ENCODE measurements around the gene SAPCD1.

SAPCD1 gene

DNA sequence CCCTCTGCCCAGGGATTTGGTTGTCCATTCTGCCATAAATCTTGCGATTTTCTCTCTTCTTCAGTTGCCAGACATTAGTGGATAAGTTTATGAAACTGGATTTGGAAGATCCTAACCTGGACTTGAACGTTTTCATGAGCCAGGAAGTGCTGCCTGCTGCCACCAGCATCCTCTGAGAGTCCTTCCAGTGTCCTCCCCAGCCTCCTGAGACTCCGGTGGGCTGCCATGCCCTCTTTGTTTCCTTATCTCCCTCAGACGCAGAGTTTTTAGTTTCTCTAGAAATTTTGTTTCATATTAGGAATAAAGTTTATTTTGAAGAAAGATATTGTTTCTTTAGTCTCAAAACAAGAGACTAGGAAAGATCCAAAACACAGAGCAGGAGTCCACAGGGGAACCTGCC lies at the start of gene SAPCD1:
Gene SAPCD1, plus strand, starts transcription at position 301 of the 400 bp plus-strand sequence. CDS start 399 bp downstream, outside the sequence.
- no peak for DNase-seq (ENCODE audit: low read depth)

DNA sequence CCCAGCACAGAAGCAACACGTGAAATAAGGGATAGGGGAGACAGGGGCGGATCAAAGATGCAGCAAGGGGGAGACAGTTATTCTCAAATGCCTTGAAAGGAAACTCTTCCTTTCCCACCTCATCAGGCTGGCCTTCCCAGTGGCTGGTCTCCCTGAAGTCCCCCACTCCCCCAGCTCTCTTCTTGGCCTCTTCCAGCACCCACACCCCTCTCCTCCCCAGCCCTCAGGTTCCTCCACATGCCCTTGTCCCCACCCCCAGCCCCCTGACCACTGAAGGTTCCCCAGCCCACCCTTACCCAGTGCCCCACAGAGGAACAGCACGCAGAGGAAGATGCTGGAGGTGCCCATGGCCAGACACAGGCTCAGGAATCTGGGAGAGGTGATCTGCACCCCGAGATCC lies 49.0 kb upstream of the SAPCD1 start:
- DNase-seq (ENCODE audit: low read depth) = no peak

- no peak for DNase-seq (ENCODE audit: low read depth)
Measured at GRCh38 chr6:31713991-31714684, 48.3 kb upstream of the SAPCD1 start.

GRCh38 chr6:31715022-31715958 lies 47.2 kb upstream of the SAPCD1 start, which contains the start of gene LY6G6D:
Gene LY6G6D, plus strand, starts transcription at chr6:31715348. Its CDS starts 8 bp downstream, at chr6:31715356.
- DNase-seq (ENCODE audit: low read depth) = no peak

DNA sequence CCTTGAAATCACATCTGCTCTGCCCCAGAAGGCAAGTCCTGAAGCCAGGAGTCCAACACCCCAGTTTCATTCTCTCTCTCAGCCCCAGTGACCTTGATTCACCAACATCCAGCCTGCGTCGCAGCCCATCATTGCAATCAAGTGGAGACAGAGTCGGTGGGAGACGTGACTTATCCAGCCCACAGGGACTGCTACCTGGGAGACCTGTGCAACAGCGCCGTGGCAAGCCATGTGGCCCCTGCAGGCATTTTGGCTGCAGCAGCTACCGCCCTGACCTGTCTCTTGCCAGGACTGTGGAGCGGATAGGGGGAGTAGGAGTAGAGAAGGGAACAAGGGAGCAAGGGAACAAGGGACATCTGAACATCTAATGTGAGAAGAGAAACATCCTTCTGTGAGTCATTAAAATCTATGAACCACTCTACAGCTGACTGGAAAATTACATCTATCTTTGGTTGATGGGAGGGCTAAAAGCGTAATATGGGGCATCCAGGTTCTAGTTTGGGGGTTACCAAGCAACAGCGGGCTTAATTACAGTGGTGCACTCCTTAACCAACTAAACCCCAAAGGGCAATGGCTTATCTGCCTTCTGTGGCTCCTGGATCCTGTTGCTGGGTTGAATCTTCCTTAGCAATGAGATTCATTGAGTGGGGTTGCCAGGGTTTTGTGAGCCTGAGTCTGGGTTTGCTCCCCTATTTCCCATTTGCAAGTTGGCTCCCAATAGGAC lies 44.8 kb upstream of the SAPCD1 start:
- DNase-seq (ENCODE audit: low read depth) = no peak

- no peak for DNase-seq (ENCODE audit: low read depth)
Measured at GRCh38 chr6:31718265-31718664, 44.2 kb upstream of the SAPCD1 start.

DNA sequence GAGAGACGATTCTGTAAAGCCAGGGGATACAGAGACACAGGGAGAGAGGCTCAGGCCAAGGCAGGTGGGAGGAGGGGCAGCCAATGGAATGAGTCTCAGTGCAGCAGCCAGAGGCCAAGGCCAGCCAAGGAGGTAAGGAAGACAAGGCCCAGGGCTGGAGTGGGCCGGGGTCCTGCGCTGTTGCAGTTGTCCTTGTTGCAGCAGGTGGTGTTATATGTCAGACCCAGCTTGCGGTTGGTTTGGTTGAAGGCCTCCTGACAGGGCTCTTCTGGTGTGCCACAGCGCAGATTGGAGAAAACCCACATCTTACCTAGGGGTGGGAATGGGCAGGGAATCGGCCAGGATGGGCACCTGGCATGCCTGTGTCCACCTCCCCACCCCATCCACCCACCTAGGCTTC lies 43.5 kb upstream of the SAPCD1 start:
- DNase-seq (ENCODE audit: low read depth) = no peak

DNA sequence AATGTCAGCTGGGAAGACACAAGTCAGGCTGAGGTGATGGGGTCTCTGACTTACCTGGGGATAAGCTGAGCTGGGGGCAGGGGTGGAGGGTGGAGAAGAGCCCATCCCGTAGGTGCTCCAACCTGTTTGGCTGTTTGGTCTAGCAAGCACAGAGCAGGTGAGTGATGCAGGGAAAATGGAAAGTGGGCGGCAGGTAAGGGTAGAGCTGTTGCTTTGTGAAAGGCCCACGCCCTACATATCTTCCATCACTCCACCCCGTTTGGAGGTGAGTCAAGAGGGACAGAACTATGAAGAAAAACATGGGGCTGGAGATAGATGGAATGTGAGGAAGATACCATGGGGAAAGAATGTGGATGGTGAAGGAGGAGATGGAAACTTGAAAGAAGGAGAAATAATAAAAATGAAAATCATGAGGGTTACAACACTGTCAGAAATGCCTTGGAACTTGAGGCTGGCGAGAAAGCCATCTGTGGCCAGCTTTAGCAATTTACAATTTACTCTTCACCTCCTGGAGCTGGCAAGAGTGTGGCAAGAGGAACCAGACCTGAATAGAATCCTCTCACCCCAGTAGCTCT lies 42.2 kb upstream of the SAPCD1 start:
- DNase-seq (ENCODE audit: low read depth) = no peak

DNA sequence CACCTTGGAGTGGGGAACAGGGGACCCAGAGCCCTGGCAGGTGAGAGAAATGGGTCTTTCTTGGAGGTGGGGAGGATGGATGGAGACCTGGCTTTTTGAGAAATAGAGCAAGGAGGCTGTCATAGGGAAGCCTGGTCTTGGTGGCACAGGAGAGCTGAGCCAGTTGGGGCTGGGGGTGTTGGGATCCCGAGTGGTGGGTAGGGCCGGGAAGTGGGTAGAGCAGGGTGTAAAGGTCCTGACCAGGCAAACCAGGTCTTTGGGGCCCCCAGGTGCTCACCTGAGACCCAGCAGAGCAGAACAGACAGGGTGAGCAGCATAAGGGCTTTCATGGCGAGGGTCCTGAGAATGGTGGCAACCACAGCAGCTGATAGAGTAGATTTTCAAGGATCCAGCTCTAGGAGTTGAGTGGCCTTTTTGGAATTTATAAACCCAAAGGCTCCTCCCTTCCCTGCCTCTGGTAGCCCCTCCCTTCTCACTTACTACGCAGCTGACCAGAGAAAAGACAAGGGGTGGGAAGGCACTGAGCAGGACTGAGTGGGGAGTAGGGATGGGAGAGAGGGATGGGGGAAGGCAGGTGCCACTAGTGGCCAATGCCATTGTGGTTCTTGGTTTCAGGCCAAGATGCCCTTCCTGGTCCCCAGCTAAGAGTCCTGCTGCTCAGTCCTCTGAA lies 41.0 kb upstream of the SAPCD1 start, which contains the start of gene LY6G6C:
Gene LY6G6C, minus strand, starts transcription at position 396 of the 670 bp plus-strand sequence. Its CDS starts 67 bp downstream, at position 329.
- no peak for DNase-seq (ENCODE audit: low read depth)

GRCh38 chr6:31722173-31722572 lies 40.3 kb upstream of the SAPCD1 start:
- DNase-seq (ENCODE audit: low read depth) = no peak

GRCh38 chr6:31723245-31723979 lies 39.0 kb upstream of the SAPCD1 start, which contains the start of gene MPIG6B:
Gene MPIG6B, plus strand, starts transcription at chr6:31723373. Its CDS starts 11 bp downstream, at chr6:31723384.
- DNase-seq (ENCODE audit: low read depth) = no peak

DNA sequence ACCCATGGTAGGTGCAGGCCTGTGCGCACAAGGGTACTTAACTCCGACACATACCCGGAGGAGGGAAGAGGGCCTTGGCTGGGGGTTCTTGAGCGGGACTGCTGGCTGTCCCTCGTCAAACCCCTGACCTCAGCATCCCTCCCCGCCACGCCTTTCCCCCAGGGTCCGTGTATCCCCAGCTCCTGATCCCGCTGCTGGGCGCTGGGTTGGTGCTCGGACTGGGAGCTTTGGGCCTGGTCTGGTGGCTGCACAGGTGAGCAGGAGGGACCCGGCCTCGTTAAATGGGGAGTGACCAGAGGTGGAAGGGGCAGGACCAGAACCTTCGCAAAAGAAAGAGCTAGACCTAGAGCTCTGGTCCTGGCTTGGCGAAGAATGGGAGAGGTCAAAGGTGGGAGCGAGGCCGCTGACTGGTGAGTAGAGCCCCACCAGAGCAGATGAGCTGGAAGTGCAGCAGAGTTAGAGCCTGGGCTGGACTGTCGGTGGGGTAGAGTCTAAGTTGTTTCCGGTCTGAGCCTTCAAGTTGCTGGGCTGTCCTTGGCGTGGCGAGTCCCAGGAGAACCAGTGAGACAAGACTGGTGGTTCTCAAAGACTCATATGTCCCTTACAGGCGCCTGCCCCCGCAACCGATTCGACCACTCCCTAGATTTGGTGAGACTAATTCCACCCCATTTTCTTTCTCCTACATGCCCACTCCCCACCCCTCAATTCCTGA lies 38.3 kb upstream of the SAPCD1 start:
- DNase-seq (ENCODE audit: low read depth) = no peak

- no peak for DNase-seq (ENCODE audit: low read depth)
Measured at GRCh38 chr6:31725502-31726350, 36.7 kb upstream of the SAPCD1 start.

GRCh38 chr6:31727034-31727716 lies 35.3 kb upstream of the SAPCD1 start:
- DNase-seq (ENCODE audit: low read depth) = no peak

- DNase-seq (ENCODE audit: low read depth) = no peak
Measured at GRCh38 chr6:31727717-31728671, 34.5 kb upstream of the SAPCD1 start.

GRCh38 chr6:31728767-31729514 lies 33.5 kb upstream of the SAPCD1 start, which contains the start of gene DDAH2:
Gene DDAH2, minus strand, starts transcription at chr6:31729299. Its CDS starts 138 bp downstream, at chr6:31729161.
- DNase-seq (ENCODE audit: low read depth) = no peak

All from fibroblast of the conjunctiva (primary cell).